H9 (cell line): Measurements from ENCODE around the gene ABCD3. TPM values are rescaled to one million over a fixed set of nuclear protein-coding genes. Genes with fewer than 3 reads are reported as not detected.
A peak's percentile ranks its signal among the peaks of the same experiment; 100 is the strongest.

Experiments used
- DNase-seq: peaks from one replicate; pipeline ENCODE4 v3.0.0-alpha.2; 2017
- H2AFZ ChIP-seq: one replicate; pipeline ENCODE4 v1.6.1; 2013; ENCODE audit warnings: mild to moderate bottlenecking, low read length, control low read depth, moderate library complexity
- H2AK5ac ChIP-seq: 2 replicates; pipeline ENCODE4 v1.6.1; 2013; ENCODE audit warnings: low read length, control low read depth, mixed read lengths; ENCODE audit not compliant: insufficient read length
- H2BK120ac ChIP-seq: one replicate; pipeline ENCODE4 v1.6.1; 2013; ENCODE audit warnings: low read depth, mild to moderate bottlenecking, low read length, control low read depth, inconsistent platforms; ENCODE audit not compliant: poor library complexity, severe bottlenecking
- H2BK12ac ChIP-seq: 2 replicates; pipeline ENCODE4 v1.6.1; 2013; ENCODE audit warnings: low read length, control low read depth, mixed read lengths, low read depth; ENCODE audit not compliant: insufficient read length
- H2BK15ac ChIP-seq: 2 replicates; pipeline ENCODE4 v1.6.1; 2013; ENCODE audit warnings: low read depth, low read length, control low read depth
- H2BK20ac ChIP-seq: one replicate; pipeline ENCODE4 v1.6.1; 2013; ENCODE audit warnings: low read depth, mild to moderate bottlenecking, low read length, control low read depth, inconsistent platforms; ENCODE audit not compliant: poor library complexity, severe bottlenecking
- H2BK5ac ChIP-seq: 2 replicates; pipeline ENCODE4 v1.6.1; 2013; ENCODE audit warnings: low read length, control low read depth, mixed read lengths; ENCODE audit not compliant: insufficient read length
- H3K14ac ChIP-seq: 2 replicates; pipeline ENCODE4 v1.6.1; 2013; ENCODE audit warnings: low read length, control low read depth; ENCODE audit not compliant: insufficient read depth
- H3K18ac ChIP-seq: 2 replicates; pipeline ENCODE4 v1.6.1; 2013; ENCODE audit warnings: low read depth, mild to moderate bottlenecking, mixed read lengths, low read length, control low read depth; ENCODE audit not compliant: insufficient read length
- H3K23ac ChIP-seq: 2 replicates; pipeline ENCODE4 v1.6.1; 2013; ENCODE audit warnings: low read length, control low read depth, mixed read lengths, low read depth; ENCODE audit not compliant: insufficient read length
- H3K23me2 ChIP-seq: 2 replicates; pipeline ENCODE4 v1.6.1; 2013; ENCODE audit warnings: low read depth, mild to moderate bottlenecking, mixed read lengths, low read length, control low read depth; ENCODE audit not compliant: insufficient read length, poor library complexity, severe bottlenecking
- H3K27ac ChIP-seq: 2 replicates; pipeline ENCODE4 v1.5.1; 2013; ENCODE audit warnings: low read length, control low read depth, mixed read lengths, low read depth; ENCODE audit not compliant: insufficient read length
- H3K27me3 ChIP-seq: 2 replicates; pipeline ENCODE4 v1.6.1; 2013; ENCODE audit warnings: low read length, control low read depth, inconsistent platforms; ENCODE audit not compliant: insufficient read depth
- H3K4ac ChIP-seq: 2 replicates; pipeline ENCODE4 v1.6.1; 2013; ENCODE audit warnings: low read depth, mild to moderate bottlenecking, control low read depth, inconsistent platforms, low read length, moderate library complexity
- H3K4me1 ChIP-seq: 2 replicates; pipeline ENCODE4 v1.6.1; 2013; ENCODE audit warnings: low read length, control low read depth, inconsistent platforms; ENCODE audit not compliant: insufficient read depth
- H3K4me2 ChIP-seq: 2 replicates; pipeline ENCODE4 v1.6.1; 2013; ENCODE audit warnings: low read length, control low read depth, mixed read lengths; ENCODE audit not compliant: insufficient read length, insufficient read depth
- H3K56ac ChIP-seq: 2 replicates; pipeline ENCODE4 v1.6.1; 2013; ENCODE audit warnings: low read depth, mild to moderate bottlenecking, mixed read lengths, low read length, control low read depth; ENCODE audit not compliant: insufficient read length
- H3K79me1 ChIP-seq: 2 replicates; pipeline ENCODE4 v1.6.1; 2013; ENCODE audit warnings: low read depth, mild to moderate bottlenecking, moderate library complexity, low read length, control low read depth, inconsistent platforms; ENCODE audit not compliant: insufficient read depth, poor library complexity, severe bottlenecking
- H3K79me2 ChIP-seq: 2 replicates; pipeline ENCODE4 v1.6.1; 2013; ENCODE audit warnings: low read length, control low read depth, inconsistent platforms; ENCODE audit not compliant: insufficient read depth
- H3K9ac ChIP-seq: 2 replicates; pipeline ENCODE4 v1.6.1; 2013; ENCODE audit warnings: low read length, control low read depth, mixed read lengths; ENCODE audit not compliant: insufficient read length; ENCODE audit errors: extremely low read depth
- H3K9me3 ChIP-seq: one replicate; pipeline ENCODE4 v1.6.1; 2013; ENCODE audit warnings: low read depth, low read length, inconsistent platforms; ENCODE audit not compliant: control insufficient read depth
- H3T11ph ChIP-seq: one replicate; pipeline ENCODE4 v1.6.1; 2013; ENCODE audit warnings: mild to moderate bottlenecking, low read length, control low read depth, inconsistent platforms
- H4K20me1 ChIP-seq: one replicate; pipeline ENCODE4 v1.6.1; 2013; ENCODE audit not compliant: control insufficient read depth, insufficient read length, insufficient read depth
- H4K5ac ChIP-seq: 2 replicates; pipeline ENCODE4 v1.6.1; 2013; ENCODE audit warnings: low read depth, mild to moderate bottlenecking, mixed read lengths, low read length, control low read depth; ENCODE audit not compliant: insufficient read length
- H4K8ac ChIP-seq: replicated peaks from 2 replicates; pipeline ENCODE4 v1.6.1; 2013; ENCODE audit warnings: low read length, control low read depth, mixed read lengths, low read depth; ENCODE audit not compliant: insufficient read length
- H4K91ac ChIP-seq: 2 replicates; pipeline ENCODE4 v1.6.1; 2013; ENCODE audit warnings: low read depth, mild to moderate bottlenecking, moderate library complexity, mixed read lengths, low read length, control low read depth; ENCODE audit not compliant: insufficient read length
- H3K27ac Mint-ChIP-seq, 3 experiments: 2 replicates in 2 of 3; 3 replicates in 1 of 3; pipeline ENCODE4 v1.8.0; 2020 to 2021; ENCODE audit warnings: mixed read lengths in 3 of 3, mild to moderate bottlenecking in 1 of 3, moderate library complexity in 1 of 3
- H3K27me3 Mint-ChIP-seq: 2 replicates; pipeline ENCODE4 v1.8.0; 2021; ENCODE audit warnings: low read depth, mild to moderate bottlenecking, moderate library complexity, mixed read lengths
- H3K36me3 Mint-ChIP-seq, 3 experiments: 2 replicates in 2 of 3; 3 replicates in 1 of 3; pipeline ENCODE4 v1.8.0; 2020 to 2021; ENCODE audit warnings: low read depth in 3 of 3, mixed read lengths in 3 of 3; ENCODE audit not compliant: insufficient read depth in 1 of 3
- H3K4me1 Mint-ChIP-seq, 2 experiments: 2 replicates each; pipeline ENCODE4 v1.8.0; 2020; ENCODE audit warnings: mixed read lengths in 2 of 2
- H3K4me3 Mint-ChIP-seq, 2 experiments: 2 replicates in 1 of 2; 3 replicates in 1 of 2; pipeline ENCODE4 v1.8.0; 2020 to 2021; ENCODE audit warnings: mild to moderate bottlenecking in 2 of 2, mixed read lengths in 2 of 2, moderate library complexity in 1 of 2
- H3K9me3 Mint-ChIP-seq, 2 experiments: 2 replicates in 1 of 2; 3 replicates in 1 of 2; pipeline ENCODE4 v1.8.0; 2020; ENCODE audit warnings: mild to moderate bottlenecking in 2 of 2, mixed read lengths in 2 of 2, moderate library complexity in 1 of 2
- WGBS: extraction: QIAGEN DNeasy Blood & Tissue Kit; methylation state at CpG from one replicate; pipeline ENCODE4 v1.1.7; 2013; ENCODE audit warnings: missing lambda C conversion rate, low lambda C conversion rate, mixed read lengths; ENCODE audit not compliant: insufficient read length; ENCODE audit errors: extremely low coverage; 5-methylcytosine and 5-hydroxymethylcytosine counted together
- total RNA-seq: library from RNA; stranded (reverse); gene quantifications from 2 replicates; pipeline ENCODE4 v1.2.1, GENCODE V29; 2021
- TF ChIP-seq, protein P1 (sequence below): fragments of 200-600 bp; sonication (generic); conservative IDR thresholded peaks from 3 replicates; pipeline ENCODE4 v1.8.0; 2021; ENCODE audit warnings: antibody characterized with exemption, mild to moderate bottlenecking

Gene ABCD3
- total RNA-seq, 1 experiment from 2014 or later = 32.0 TPM

DNA sequence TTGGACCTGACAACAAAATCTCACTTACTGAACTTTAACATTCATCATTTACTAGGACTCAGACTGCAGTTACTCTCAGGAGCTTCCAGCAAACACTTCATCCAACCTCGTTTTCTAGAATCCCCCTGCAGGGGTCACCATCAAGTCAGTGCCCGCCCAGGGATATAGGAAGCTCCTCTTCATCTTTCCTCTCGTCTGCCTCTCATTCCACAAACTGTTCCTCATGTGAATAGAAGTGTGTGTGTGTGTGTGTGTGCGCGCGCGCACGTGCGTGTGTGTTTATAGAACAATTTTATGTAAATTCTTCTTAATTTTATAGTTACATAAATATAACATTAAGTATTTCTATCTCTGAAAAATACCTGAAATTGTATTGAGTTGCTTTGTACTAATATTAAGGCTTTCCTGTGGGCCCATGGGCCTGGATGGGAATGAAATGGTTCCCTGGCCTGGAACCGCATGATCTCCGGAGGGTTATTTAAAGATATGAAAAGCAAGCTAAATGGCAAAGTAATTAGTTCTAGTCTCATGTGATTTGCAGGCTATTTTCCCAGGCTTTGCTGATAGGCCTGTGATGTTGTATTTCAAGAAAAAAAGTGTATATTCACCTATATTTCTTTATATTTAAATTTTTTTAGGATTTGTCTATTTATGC lies 21.7 kb upstream of the ABCD3 start:
- H2BK120ac ChIP-seq = no peak overlapping the region
- H3K4me2 ChIP-seq = no peak overlapping the region
- no peaks in the 10 kb centered on the region for H3K27me3 ChIP-seq
- peaks cover 21 to 22% of the 10 kb centered on the region in 2 experiments for H3K4me1 Mint-ChIP-seq
- peaks cover 0 to under 1% (median 0%) of the 10 kb centered on the region in 3 experiments; a peak in 3 of 7 replicates for H3K36me3 Mint-ChIP-seq
- peaks cover 12% of the 10 kb centered on the region for H3K4me1 ChIP-seq
- no peak overlapping the region for H3K23ac ChIP-seq
- no peak overlapping the region for H3K27ac ChIP-seq
- no peak overlapping the region for H3K4ac ChIP-seq
- no peak overlapping the region for H2BK20ac ChIP-seq
- H2AFZ ChIP-seq = no peak overlapping the region
- H4K20me1 ChIP-seq = no peaks in the 10 kb centered on the region
- H3K14ac ChIP-seq = no peak overlapping the region
- H3K79me1 ChIP-seq = no peaks in the 10 kb centered on the region
- H2BK5ac ChIP-seq = no peak overlapping the region
- H3K9me3 Mint-ChIP-seq = peaks cover 0 to 5% of the 10 kb centered on the region in 2 experiments; a peak in 4 of 5 replicates
- no peak overlapping the region for H3K56ac ChIP-seq
- peak; percentile 64 for DNase-seq
- H4K91ac ChIP-seq = no peak overlapping the region
- no peaks in the 10 kb centered on the region for H3K23me2 ChIP-seq
- no peak overlapping the region for H4K5ac ChIP-seq
- WGBS = no CpG with 5 or more reads among the region's 11 CpGs
- H3K9ac ChIP-seq = no peak overlapping the region
- TF ChIP-seq, protein P1, sequence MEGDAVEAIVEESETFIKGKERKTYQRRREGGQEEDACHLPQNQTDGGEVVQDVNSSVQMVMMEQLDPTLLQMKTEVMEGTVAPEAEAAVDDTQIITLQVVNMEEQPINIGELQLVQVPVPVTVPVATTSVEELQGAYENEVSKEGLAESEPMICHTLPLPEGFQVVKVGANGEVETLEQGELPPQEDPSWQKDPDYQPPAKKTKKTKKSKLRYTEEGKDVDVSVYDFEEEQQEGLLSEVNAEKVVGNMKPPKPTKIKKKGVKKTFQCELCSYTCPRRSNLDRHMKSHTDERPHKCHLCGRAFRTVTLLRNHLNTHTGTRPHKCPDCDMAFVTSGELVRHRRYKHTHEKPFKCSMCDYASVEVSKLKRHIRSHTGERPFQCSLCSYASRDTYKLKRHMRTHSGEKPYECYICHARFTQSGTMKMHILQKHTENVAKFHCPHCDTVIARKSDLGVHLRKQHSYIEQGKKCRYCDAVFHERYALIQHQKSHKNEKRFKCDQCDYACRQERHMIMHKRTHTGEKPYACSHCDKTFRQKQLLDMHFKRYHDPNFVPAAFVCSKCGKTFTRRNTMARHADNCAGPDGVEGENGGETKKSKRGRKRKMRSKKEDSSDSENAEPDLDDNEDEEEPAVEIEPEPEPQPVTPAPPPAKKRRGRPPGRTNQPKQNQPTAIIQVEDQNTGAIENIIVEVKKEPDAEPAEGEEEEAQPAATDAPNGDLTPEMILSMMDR = peak; percentile 63
- H3K79me2 ChIP-seq = no peaks in the 10 kb centered on the region
- no peak overlapping the region for H4K8ac ChIP-seq
- no peaks in the 10 kb centered on the region for H3K9me3 ChIP-seq
- H2BK12ac ChIP-seq = no peak overlapping the region
- H3K27ac Mint-ChIP-seq = 0 out of 7 replicates have a peak overlapping the region, but pooled peaks of 1 of the 3 experiments have one; percentile 37
- no peak overlapping the region for H3K18ac ChIP-seq
- H3K4me3 Mint-ChIP-seq = no peak overlapping the region
- no peaks in the 10 kb centered on the region for H3K27me3 Mint-ChIP-seq
- no peak overlapping the region for H2AK5ac ChIP-seq
- H3T11ph ChIP-seq = no peak overlapping the region
- H2BK15ac ChIP-seq = no peak overlapping the region
